Activated B cell treated with CpG ODN at 0.5 μM for 24 hours (primary cell): ENCODE data around the gene HEMGN. TPM values are rescaled to one million over a fixed set of nuclear protein-coding genes. Genes with fewer than 3 reads are reported as not detected.

ENCODE experiments used
- ATAC-seq: fragments of 200-7000 bp; cut with Tn5 transposase; one replicate; pipeline ENCODE4 v1.10.0; 2021; ENCODE audit warnings: low read depth, mild to moderate bottlenecking, moderate library complexity
- CTCF ChIA-PET: fragments of 350-600 bp; sonication (Branson Sonifier 250); formaldehyde crosslinking; loops from one replicate; lab custom pipeline; 2021; ENCODE audit warnings: antibody characterized with exemption; lab: Charles Lee
- POLR2A ChIA-PET: fragments of 350-600 bp; sonication (Branson Sonifier 250); formaldehyde crosslinking; loops from one replicate; lab custom pipeline; 2021; ENCODE audit warnings: antibody characterized with exemption; lab: Charles Lee
- DNase-seq: peaks from one replicate; pipeline ENCODE4 v3.0.0; 2022
- H3K27ac Mint-ChIP-seq: one replicate; pipeline ENCODE4 v1.8.0; 2020; ENCODE audit warnings: mixed read lengths
- H3K27me3 Mint-ChIP-seq: one replicate; pipeline ENCODE4 v1.8.0; 2021; ENCODE audit warnings: mixed read lengths
- H3K36me3 Mint-ChIP-seq: one replicate; pipeline ENCODE4 v1.8.0; 2021; ENCODE audit warnings: low read depth, mixed read lengths
- H3K4me1 Mint-ChIP-seq: one replicate; pipeline ENCODE4 v1.8.0; 2021; ENCODE audit warnings: mixed read lengths
- H3K4me3 Mint-ChIP-seq: one replicate; pipeline ENCODE4 v1.8.0; 2020; ENCODE audit warnings: mild to moderate bottlenecking, mixed read lengths
- H3K9me3 Mint-ChIP-seq: one replicate; pipeline ENCODE4 v1.8.0; 2020; ENCODE audit warnings: mixed read lengths
- intact Hi-C: fragments of 100-400 bp; cut with micrococcal nuclease; formaldehyde crosslinking; loops from one replicate; pipeline ENCODE4 v1.15.1; 2024
- total RNA-seq: library from RNA; stranded (reverse); gene quantifications from 2 replicates; pipeline ENCODE4 v1.2.3, GENCODE V29; 2022
- TF ChIP-seq, protein P1 (sequence below): fragments of 200-600 bp; IDR thresholded peaks from one replicate; pipeline ENCODE4 v1.8.0; 2022; ENCODE audit warnings: antibody characterized with exemption, mild to moderate bottlenecking

Gene HEMGN
- total RNA-seq, 1 donor from 2014 or later: 0.11 TPM

DNA sequence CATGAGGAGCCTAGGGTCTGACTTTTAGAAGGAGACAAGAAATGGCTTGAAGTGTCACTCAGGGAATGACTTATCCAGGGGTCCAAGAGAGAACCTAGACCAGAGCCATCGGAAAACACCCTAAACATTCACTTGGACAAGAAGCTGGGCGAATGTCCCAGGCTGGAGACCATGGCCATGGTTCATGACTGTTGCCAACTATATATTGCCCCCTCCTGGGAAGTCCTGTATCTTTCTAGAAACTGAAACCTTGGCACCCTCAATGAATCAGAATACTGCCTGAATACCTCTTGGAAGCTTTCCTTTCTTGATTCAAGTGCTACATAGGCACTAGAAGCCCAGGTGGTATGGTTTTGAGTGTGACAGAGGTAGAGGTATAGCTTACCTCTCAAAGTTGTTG is 45.6 kb downstream of the HEMGN start:
- peaks cover 34% of the 10 kb centered on the region for H3K36me3 Mint-ChIP-seq
- peaks cover 10% of the 10 kb centered on the region for H3K27me3 Mint-ChIP-seq
- TF ChIP-seq, protein P1, sequence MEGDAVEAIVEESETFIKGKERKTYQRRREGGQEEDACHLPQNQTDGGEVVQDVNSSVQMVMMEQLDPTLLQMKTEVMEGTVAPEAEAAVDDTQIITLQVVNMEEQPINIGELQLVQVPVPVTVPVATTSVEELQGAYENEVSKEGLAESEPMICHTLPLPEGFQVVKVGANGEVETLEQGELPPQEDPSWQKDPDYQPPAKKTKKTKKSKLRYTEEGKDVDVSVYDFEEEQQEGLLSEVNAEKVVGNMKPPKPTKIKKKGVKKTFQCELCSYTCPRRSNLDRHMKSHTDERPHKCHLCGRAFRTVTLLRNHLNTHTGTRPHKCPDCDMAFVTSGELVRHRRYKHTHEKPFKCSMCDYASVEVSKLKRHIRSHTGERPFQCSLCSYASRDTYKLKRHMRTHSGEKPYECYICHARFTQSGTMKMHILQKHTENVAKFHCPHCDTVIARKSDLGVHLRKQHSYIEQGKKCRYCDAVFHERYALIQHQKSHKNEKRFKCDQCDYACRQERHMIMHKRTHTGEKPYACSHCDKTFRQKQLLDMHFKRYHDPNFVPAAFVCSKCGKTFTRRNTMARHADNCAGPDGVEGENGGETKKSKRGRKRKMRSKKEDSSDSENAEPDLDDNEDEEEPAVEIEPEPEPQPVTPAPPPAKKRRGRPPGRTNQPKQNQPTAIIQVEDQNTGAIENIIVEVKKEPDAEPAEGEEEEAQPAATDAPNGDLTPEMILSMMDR: no peak
- DNase-seq (no peak), ATAC-seq (no peak)
- no peak overlapping the region for H3K4me3 Mint-ChIP-seq
- CTCF ChIA-PET: interaction anchor here (1.9 kb wide), 1 partner anchor 9 kb away, joined by 5 read pairs; no protein-coding TSS in a partner anchor
- H3K9me3 Mint-ChIP-seq: peaks cover 11% of the 10 kb centered on the region
- H3K4me1 Mint-ChIP-seq: no peaks in the 10 kb centered on the region
- no peak overlapping the region for H3K27ac Mint-ChIP-seq
- intact Hi-C loops: no loop called here
- POLR2A ChIA-PET: interaction anchor here (0.6 kb wide), 1 partner anchor 25 kb away, joined by 4 read pairs; no protein-coding TSS in a partner anchor

DNA sequence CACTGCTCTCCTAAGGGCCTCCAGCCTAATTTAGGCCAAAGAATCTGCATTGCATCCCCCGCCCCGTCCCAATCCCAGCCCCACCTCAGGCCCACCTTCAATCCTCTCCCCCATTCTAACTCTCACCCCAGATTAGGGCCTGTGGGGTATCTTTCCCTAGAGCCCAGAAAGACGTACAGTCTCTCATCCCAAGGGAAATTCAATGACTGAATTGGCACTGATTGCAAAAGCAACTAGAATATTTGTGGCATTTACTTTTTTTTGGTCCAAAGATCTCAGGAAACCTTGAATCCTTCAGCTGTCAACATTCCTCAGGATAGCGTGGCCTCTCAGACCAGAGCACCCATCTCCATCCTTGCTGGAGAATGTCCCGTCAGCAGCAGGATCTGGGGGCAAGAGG is 46.2 kb downstream of the HEMGN start:
- TF ChIP-seq, protein P1: no peak
- Mint-ChIP-seq H3K4me3 (no peak overlapping the region), H3K27ac (no peak overlapping the region), H3K36me3 (peaks cover 30% of the 10 kb centered on the region), H3K27me3 (peaks cover 10% of the 10 kb centered on the region), H3K4me1 (no peaks in the 10 kb centered on the region), H3K9me3 (peaks cover 11% of the 10 kb centered on the region)
- DNase-seq: no peak
- ChIA-PET POLR2A (no interaction called here), CTCF (interaction anchor here (1.9 kb wide), 1 partner anchor 10 kb away, joined by 5 read pairs; no protein-coding TSS in a partner anchor)
- intact Hi-C loops: no loop called here
- ATAC-seq: no peak

DNA sequence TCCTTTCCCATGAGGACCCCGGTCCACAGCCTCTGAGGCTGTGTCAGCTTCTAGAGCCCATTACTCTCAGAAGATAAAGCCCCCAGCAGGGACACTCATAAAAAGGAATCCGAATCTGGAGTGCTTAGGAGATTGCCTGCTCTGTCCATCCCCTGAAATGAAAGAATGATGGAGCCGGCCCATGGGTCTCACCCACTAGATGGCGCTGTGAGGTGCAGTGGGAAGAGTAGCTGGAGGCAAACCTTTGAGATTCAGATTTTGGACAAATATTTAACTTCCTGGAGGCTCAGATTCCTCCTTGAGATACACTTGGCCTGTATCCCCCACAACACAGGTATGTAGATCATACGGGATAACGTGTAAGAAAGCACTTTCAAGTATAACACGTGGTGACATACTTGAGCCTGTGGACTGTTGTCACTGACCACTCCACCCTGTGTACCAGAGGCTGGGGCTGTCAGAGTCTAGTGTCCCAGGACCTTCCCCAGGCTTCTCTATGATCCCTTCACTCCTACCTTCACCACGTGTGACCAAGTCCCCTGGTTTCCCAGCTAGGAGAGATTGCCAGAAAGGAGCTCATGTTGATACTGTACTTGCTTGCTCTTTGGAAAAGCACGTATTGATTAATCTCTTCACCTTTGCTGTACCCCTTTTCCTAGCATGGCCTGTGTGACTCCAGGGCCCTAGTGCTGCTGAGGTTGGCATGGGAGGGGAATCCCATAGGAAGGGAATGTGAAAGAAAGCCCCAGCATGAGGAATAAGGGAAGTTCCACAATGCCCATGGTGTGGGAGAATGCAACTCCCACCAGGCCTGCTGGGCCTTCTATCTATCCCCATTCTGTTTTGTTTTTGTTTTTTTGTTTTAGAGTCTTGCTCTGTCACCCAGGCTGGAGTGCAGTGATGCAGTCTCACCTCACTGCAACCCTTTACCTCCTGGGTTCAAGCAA is 47.8 kb downstream of the HEMGN start:
- ATAC-seq: no peak
- Mint-ChIP-seq H3K9me3 (peaks cover 11% of the 10 kb centered on the region), H3K27ac (no peak overlapping the region), H3K4me1 (no peaks in the 10 kb centered on the region), H3K36me3 (peaks cover 20% of the 10 kb centered on the region), H3K4me3 (no peak overlapping the region), H3K27me3 (peaks cover 10% of the 10 kb centered on the region)
- ChIA-PET POLR2A (interaction anchor here (0.6 kb wide), 1 partner anchor 143 kb away, joined by 3 read pairs; no protein-coding TSS in a partner anchor), CTCF (interaction anchor here (0.9 to 1.2 kb wide), 3 partner anchors 11 to 374 kb away, joined by 3 to 6 read pairs (median 4); no protein-coding TSS in a partner anchor)
- DNase-seq: no peak
- TF ChIP-seq, protein P1: no peak
- intact Hi-C loops: no loop called here

DNA sequence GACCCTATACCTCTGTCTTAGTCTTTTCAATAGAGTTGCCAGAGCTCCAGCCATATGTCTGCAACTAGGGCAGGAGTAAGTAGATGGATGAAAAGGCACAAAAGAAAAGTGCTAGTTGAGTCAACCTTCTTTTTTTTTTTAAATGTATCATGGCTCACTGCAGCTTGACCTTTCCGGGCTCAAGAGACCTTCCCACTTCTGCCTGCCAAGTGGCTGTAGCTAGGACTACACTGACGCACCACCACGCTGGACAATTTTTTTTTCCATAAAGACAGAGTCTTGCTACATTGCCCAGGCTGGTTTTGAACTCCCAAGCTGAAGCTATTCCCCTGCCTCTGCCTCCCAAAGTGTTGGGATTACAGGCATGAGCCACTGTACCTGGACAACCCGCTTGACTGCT is 57.6 kb downstream of the HEMGN start:
- H3K27me3 Mint-ChIP-seq: peaks cover 6% of the 10 kb centered on the region
- H3K4me1 Mint-ChIP-seq: no peaks in the 10 kb centered on the region
- no peaks in the 10 kb centered on the region for H3K9me3 Mint-ChIP-seq
- intact Hi-C loops: no loop called here
- CTCF ChIA-PET: no interaction called here
- TF ChIP-seq, protein P1: no peak
- no peak overlapping the region for H3K4me3 Mint-ChIP-seq
- ATAC-seq (no peak), DNase-seq (no peak)
- no peaks in the 10 kb centered on the region for H3K36me3 Mint-ChIP-seq
- POLR2A ChIA-PET: no interaction called here
- no peak overlapping the region for H3K27ac Mint-ChIP-seq

Other genes with a start within 250 kb of the HEMGN start
- gene XPA, start 240.8 kb downstream of the HEMGN start, total RNA-seq: 14.4 and 18.1 TPM in 2 replicates
- gene FOXE1, start 84.9 kb downstream of the HEMGN start, total RNA-seq: not detected in 2 replicates
- gene TRMO, start 15.7 kb downstream of the HEMGN start, total RNA-seq: 25.3 and 32.4 TPM in 2 replicates
- gene ANP32B, start 45.2 kb upstream of the HEMGN start, total RNA-seq: 162 and 173 TPM in 2 replicates
- 21.6 and 21.8 TPM in 2 replicates for gene NANS, start 118.6 kb upstream of the HEMGN start, total RNA-seq
- 11.7 and 12.8 TPM in 2 replicates for gene TRIM14, start 181.1 kb upstream of the HEMGN start, total RNA-seq